CD14-positive monocyte (primary cell): ENCODE results near the gene GHRH. TPM values are rescaled to one million over a fixed set of nuclear protein-coding genes. Genes with fewer than 3 reads are reported as not detected.

Source experiments
- DNase-seq, 3 donors: peaks; one replicate each; pipeline ENCODE4 v3.0.0-alpha.2; 2011 to 2022
- H2AFZ ChIP-seq: 2 replicates; pipeline ENCODE4 v1.6.0; 2012; ENCODE audit warnings: mild to moderate bottlenecking, low read depth, low read length, inconsistent platforms; ENCODE audit not compliant: insufficient read depth, poor library complexity, severe bottlenecking
- H3K27ac ChIP-seq, 2 donors: 1 replicate in 1 of 2; 2 replicates in 1 of 2; pipeline ENCODE4 v1.5.1; 2012 to 2013; ENCODE audit warnings: low read length in 2 of 2, control low read depth in 1 of 2, inconsistent platforms in 1 of 2, low read depth in 1 of 2, mild to moderate bottlenecking in 1 of 2
- H3K27me3 ChIP-seq, 2 donors: one replicate each; pipeline versions ENCODE4 v1.6.0 to v1.6.1; 2011 to 2013; ENCODE audit warnings: low read length in 2 of 2; ENCODE audit not compliant: control insufficient read depth in 2 of 2, insufficient read depth in 2 of 2
- H3K36me3 ChIP-seq, 2 donors: replicated peaks in 1 of 2; 1 replicate in 1 of 2; 2 replicates in 1 of 2; pipeline versions ENCODE4 v1.5.1 to v1.6.1; 2012 to 2013; ENCODE audit warnings: low read length in 2 of 2, control low read depth in 1 of 2, inconsistent platforms in 1 of 2, mild to moderate bottlenecking in 1 of 2; ENCODE audit not compliant: insufficient read depth in 2 of 2, control insufficient read depth in 1 of 2
- H3K4me1 ChIP-seq, 2 donors: 1 replicate in 1 of 2; 2 replicates in 1 of 2; pipeline versions ENCODE4 v1.5.1 to v1.6.1; 2012 to 2013; ENCODE audit warnings: low read length in 2 of 2, control low read depth in 1 of 2, inconsistent platforms in 1 of 2, mild to moderate bottlenecking in 1 of 2, moderate library complexity in 1 of 2; ENCODE audit not compliant: insufficient read depth in 2 of 2, control insufficient read depth in 1 of 2
- H3K4me2 ChIP-seq: replicated peaks from 2 replicates; pipeline ENCODE3; 2012; ENCODE audit warnings: low read length, moderate library complexity, mild to moderate bottlenecking; ENCODE audit not compliant: poor library complexity, severe bottlenecking; ENCODE audit errors: extremely low read depth
- H3K4me3 ChIP-seq, 3 experiments: fragments of 200-600 bp in 1 of 3; sonication (generic) in 1 of 3; replicated peaks in 1 of 3; 1 replicate in 2 of 3; 2 replicates in 1 of 3; pipeline ENCODE4 v1.5.1; 2011 to 2013; ENCODE audit warnings: low read length in 3 of 3, mild to moderate bottlenecking in 3 of 3, control low read depth in 2 of 3, low read depth in 2 of 3, inconsistent platforms in 1 of 3, moderate library complexity in 1 of 3
- H3K79me2 ChIP-seq: 2 replicates; pipeline ENCODE4 v1.6.0; 2012; ENCODE audit warnings: mild to moderate bottlenecking, control low read depth, inconsistent platforms, low read length, moderate library complexity; ENCODE audit not compliant: insufficient read depth
- H3K9ac ChIP-seq: 2 replicates; pipeline ENCODE4 v1.6.0; 2017; ENCODE audit warnings: low read length, mild to moderate bottlenecking; ENCODE audit not compliant: insufficient read depth, poor library complexity, severe bottlenecking
- H3K9me3 ChIP-seq, 2 donors: replicated peaks in 1 of 2; 1 replicate in 1 of 2; 2 replicates in 1 of 2; pipeline versions ENCODE4 v1.5.1 to v1.6.1; 2012 to 2013; ENCODE audit warnings: low read length in 2 of 2, control low read depth in 1 of 2; ENCODE audit not compliant: control insufficient read depth in 1 of 2, insufficient read depth in 1 of 2
- H4K20me1 ChIP-seq: 2 replicates; pipeline ENCODE4 v1.6.0; 2012; ENCODE audit warnings: mild to moderate bottlenecking, low read length, control low read depth, moderate library complexity; ENCODE audit not compliant: insufficient read depth
- H3K27ac Mint-ChIP-seq, 7 donors: one replicate each; pipeline ENCODE4 v1.8.0; 2020; ENCODE audit warnings: mild to moderate bottlenecking in 7 of 7, mixed read lengths in 7 of 7, moderate library complexity in 6 of 7, inconsistent platforms in 2 of 7
- H3K27me3 Mint-ChIP-seq, 3 donors: one replicate each; pipeline ENCODE4 v1.8.0; 2021 to 2022; ENCODE audit warnings: low read depth in 3 of 3, mild to moderate bottlenecking in 3 of 3, mixed read lengths in 3 of 3, moderate library complexity in 3 of 3, inconsistent platforms in 1 of 3
- H3K36me3 Mint-ChIP-seq, 2 donors: one replicate each; pipeline ENCODE4 v1.8.0; 2020; ENCODE audit warnings: mixed read lengths in 2 of 2, inconsistent platforms in 1 of 2, mild to moderate bottlenecking in 1 of 2
- H3K4me1 Mint-ChIP-seq: one replicate; pipeline ENCODE4 v1.8.0; 2020; ENCODE audit warnings: mild to moderate bottlenecking, mixed read lengths
- H3K4me3 Mint-ChIP-seq, 2 donors: one replicate each; pipeline ENCODE4 v1.8.0; 2020; ENCODE audit warnings: mild to moderate bottlenecking in 2 of 2, mixed read lengths in 2 of 2, moderate library complexity in 1 of 2
- H3K9me3 Mint-ChIP-seq, 7 donors: one replicate each; pipeline ENCODE4 v1.8.0; 2020 to 2022; ENCODE audit warnings: mixed read lengths in 7 of 7, mild to moderate bottlenecking in 6 of 7, moderate library complexity in 6 of 7, inconsistent platforms in 2 of 7
- CTCF ChIP-seq: fragments of 200-600 bp; IDR thresholded peaks from one replicate; pipeline ENCODE4 v1.8.0; 2022; ENCODE audit warnings: antibody characterized with exemption, mild to moderate bottlenecking
- WGBS: methylation state at CpG from one replicate; pipeline ENCODE4 v1.1.5; 2013; ENCODE audit warnings: missing lambda C conversion rate; ENCODE audit not compliant: insufficient coverage; 5-methylcytosine and 5-hydroxymethylcytosine counted together
- intact Hi-C, 2 donors: fragments of 100-400 bp; cut with micrococcal nuclease; formaldehyde crosslinking; loops; one replicate each; pipeline versions ENCODE4 v1.15.0 to v1.15.1; 2023
- polyA plus RNA-seq, 3 donors: library from polyadenylated mRNA; depleted of rRNA in 1 of 3; unstranded in 2 of 3; stranded (reverse) in 1 of 3; fragments of 300-500 nt in 2 of 3; fragments of >200 nt in 1 of 3; fragmentation: Illumina TruSeq in 2 of 3; gene quantifications; 1 replicate in 2 of 3; 2 replicates in 1 of 3; pipeline ENCODE4 v1.2.3, GENCODE V29; 2012 to 2021

GHRH gene
- polyA plus RNA-seq, 3 donors: not detected

GRCh38 chr20:37285664-37286374, 24.2 kb upstream of the GHRH start:
- peaks cover 0 to 5% (median 4%) of the 10 kb centered on the region in 7 donors for H3K9me3 Mint-ChIP-seq
- H3K4me1 Mint-ChIP-seq: peaks cover 35% of the 10 kb centered on the region
- Histone ChIP-seq H3K36me3 (no peaks in the 10 kb centered on the region), H3K27ac (no peak overlapping the region), H3K9ac (no peak overlapping the region), H3K79me2 (peaks cover 15% of the 10 kb centered on the region), H3K27me3 (no peaks in the 10 kb centered on the region), H3K4me3 (no peak overlapping the region), H3K4me1 (peaks cover 26 to 27% of the 10 kb centered on the region in 2 donors), H4K20me1 (no peaks in the 10 kb centered on the region), H3K9me3 (no peaks in the 10 kb centered on the region), H2AFZ (no peak overlapping the region), H3K4me2 (no peak overlapping the region)
- 84% methylated on average over 8 of the region's 12 CpGs for WGBS
- peaks cover 0 to 7% (median 5%) of the 10 kb centered on the region in 3 donors for H3K27me3 Mint-ChIP-seq
- TF ChIP-seq CTCF: no peak
- DNase-seq: no peak
- H3K27ac Mint-ChIP-seq: no peak overlapping the region
- peaks cover 3 to 5% of the 10 kb centered on the region in 2 donors for H3K36me3 Mint-ChIP-seq
- no peak overlapping the region for H3K4me3 Mint-ChIP-seq
- intact Hi-C loops: no loop called here

GRCh38 chr20:37284691-37285161, 23.1 kb upstream of the GHRH start:
- Histone ChIP-seq H3K9ac (no peak overlapping the region), H3K27me3 (no peaks in the 10 kb centered on the region), H3K4me1 (peaks cover 16% of the 10 kb centered on the region in 2 donors), H3K79me2 (peaks cover 4% of the 10 kb centered on the region), H2AFZ (no peak overlapping the region), H3K4me3 (no peak overlapping the region), H3K36me3 (no peaks in the 10 kb centered on the region), H3K9me3 (no peaks in the 10 kb centered on the region), H3K27ac (no peak overlapping the region), H3K4me2 (no peak overlapping the region), H4K20me1 (no peaks in the 10 kb centered on the region)
- Mint-ChIP-seq H3K27me3 (peaks cover 0 to 9% (median 5%) of the 10 kb centered on the region in 3 donors), H3K9me3 (peaks cover 0 to 5% (median 4%) of the 10 kb centered on the region in 7 donors), H3K4me3 (no peak overlapping the region), H3K36me3 (peaks cover 3 to 5% of the 10 kb centered on the region in 2 donors), H3K4me1 (peaks cover 25% of the 10 kb centered on the region), H3K27ac (no peak overlapping the region)
- WGBS: 97% methylated on average over 6 of the region's 6 CpGs
- intact Hi-C loops: no loop called here
- DNase-seq: no peak
- no peak for TF ChIP-seq CTCF
